Right lobe of liver (tissue), 6 donors: ENCODE data around the gene HIP1R. TPM values are rescaled to one million over a fixed set of nuclear protein-coding genes. Genes with fewer than 3 reads are reported as not detected.

Source experiments
- ATAC-seq, 4 donors: fragments of 200-7000 bp; cut with Tn5 transposase; one replicate each; pipeline ENCODE4 v1.9.1; 2020; ENCODE audit warnings: mild to moderate bottlenecking in 4 of 4, moderate library complexity in 4 of 4
- DNase-seq, 3 donors: peaks; one replicate each; pipeline ENCODE4 v3.0.0-alpha.2; 2020
- H3K27ac ChIP-seq, 3 donors: fragments of 200-600 bp; one replicate each; pipeline ENCODE4 v1.8.0; 2022
- H3K27me3 ChIP-seq, 2 donors: fragments of 200-600 bp; one replicate each; pipeline ENCODE4 v1.8.0; 2022
- H3K36me3 ChIP-seq, 4 donors: fragments of 200-600 bp; sonication (generic) in 1 of 4; one replicate each; pipeline versions ENCODE4 v1.5.1 to v1.8.0; 2017 to 2022; ENCODE audit warnings: control low read depth in 1 of 4
- H3K4me1 ChIP-seq, 4 donors: fragments of 200-600 bp; sonication (generic) in 1 of 4; one replicate each; pipeline versions ENCODE4 v1.5.1 to v1.8.0; 2017 to 2022; ENCODE audit warnings: control low read depth in 1 of 4
- H3K4me3 ChIP-seq, 3 donors: fragments of 200-600 bp; one replicate each; pipeline ENCODE4 v1.8.0; 2022
- H3K9me3 ChIP-seq, 4 donors: fragments of 200-600 bp; sonication (generic) in 1 of 4; one replicate each; pipeline versions ENCODE4 v1.5.1 to v1.8.0; 2017 to 2022; ENCODE audit warnings: control low read depth in 1 of 4
- CTCF ChIP-seq, 4 donors: fragments of 200-600 bp in 3 of 4; fragments of 450-650 bp in 1 of 4; IDR thresholded peaks; one replicate each; pipeline versions ENCODE4 v1.5.1 to v1.8.0; 2016 to 2022; ENCODE audit warnings: antibody characterized with exemption in 4 of 4, mild to moderate bottlenecking in 2 of 4
- POLR2A ChIP-seq: fragments of 450-650 bp; IDR thresholded peaks from one replicate; pipeline ENCODE4 v1.6.1; 2017; ENCODE audit warnings: antibody characterized with exemption, mild to moderate bottlenecking
- WGBS: methylation state at CpG from one replicate; pipeline ENCODE4 v1.1.6; 2018; ENCODE audit warnings: low coverage, low lambda C conversion rate; ENCODE audit not compliant: insufficient coverage; ENCODE audit errors: missing lambda C conversion rate; 5-methylcytosine and 5-hydroxymethylcytosine counted together
- intact Hi-C, 2 donors: fragments of 100-400 bp; cut with DNase I; formaldehyde crosslinking; loops; one replicate each; pipeline versions ENCODE4 v1.11.2 to v1.14.1; 2022
- long read RNA-seq: library from polyadenylated mRNA; unstranded; transcript quantifications from one replicate; pipeline ENCODE4 v2.0.0, GENCODE V29; 2019
- total RNA-seq, 6 experiments: library from RNA; depleted of rRNA in 2 of 6; stranded (reverse); fragments of >200 nt in 2 of 6; fragmentation: NEBNext Ultra II Directional in 3 of 6; extraction: Animal tissue kit (Norgen Biotek cat#: 25700) in 3 of 6; gene quantifications; one replicate each; pipeline versions ENCODE4 v1.1.0 to v1.2.4, GENCODE V29; 2016 to 2023
- donor health status: DM: no; HTN: yes; CAD: no.
- donor health status: DM: no; HTN: no; CAD: no.
- donor health status: DM: no; HTN: no; CAD: no.
- donor health status: DM: no; HTN: yes; CAD: no.
- donor health status: DM: no; HTN: yes; CAD: no.

Gene HIP1R, protein sequence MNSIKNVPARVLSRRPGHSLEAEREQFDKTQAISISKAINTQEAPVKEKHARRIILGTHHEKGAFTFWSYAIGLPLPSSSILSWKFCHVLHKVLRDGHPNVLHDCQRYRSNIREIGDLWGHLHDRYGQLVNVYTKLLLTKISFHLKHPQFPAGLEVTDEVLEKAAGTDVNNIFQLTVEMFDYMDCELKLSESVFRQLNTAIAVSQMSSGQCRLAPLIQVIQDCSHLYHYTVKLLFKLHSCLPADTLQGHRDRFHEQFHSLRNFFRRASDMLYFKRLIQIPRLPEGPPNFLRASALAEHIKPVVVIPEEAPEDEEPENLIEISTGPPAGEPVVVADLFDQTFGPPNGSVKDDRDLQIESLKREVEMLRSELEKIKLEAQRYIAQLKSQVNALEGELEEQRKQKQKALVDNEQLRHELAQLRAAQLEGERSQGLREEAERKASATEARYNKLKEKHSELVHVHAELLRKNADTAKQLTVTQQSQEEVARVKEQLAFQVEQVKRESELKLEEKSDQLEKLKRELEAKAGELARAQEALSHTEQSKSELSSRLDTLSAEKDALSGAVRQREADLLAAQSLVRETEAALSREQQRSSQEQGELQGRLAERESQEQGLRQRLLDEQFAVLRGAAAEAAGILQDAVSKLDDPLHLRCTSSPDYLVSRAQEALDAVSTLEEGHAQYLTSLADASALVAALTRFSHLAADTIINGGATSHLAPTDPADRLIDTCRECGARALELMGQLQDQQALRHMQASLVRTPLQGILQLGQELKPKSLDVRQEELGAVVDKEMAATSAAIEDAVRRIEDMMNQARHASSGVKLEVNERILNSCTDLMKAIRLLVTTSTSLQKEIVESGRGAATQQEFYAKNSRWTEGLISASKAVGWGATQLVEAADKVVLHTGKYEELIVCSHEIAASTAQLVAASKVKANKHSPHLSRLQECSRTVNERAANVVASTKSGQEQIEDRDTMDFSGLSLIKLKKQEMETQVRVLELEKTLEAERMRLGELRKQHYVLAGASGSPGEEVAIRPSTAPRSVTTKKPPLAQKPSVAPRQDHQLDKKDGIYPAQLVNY
- 10 to 100 TPM; 23.6 to 37.2 (median 27.8) TPM for total RNA-seq
- long read RNA-seq, partial matches to known transcripts: 3 of 3 reads
- long read RNA-seq, other reads (novel, unspliced or antisense): 0 of 3 reads

GRCh38 chr12:122834921-122835749 lies at the start of gene HIP1R:
Gene HIP1R, plus strand, starts transcription at chr12:122835457. Its CDS starts 94 bp downstream, at chr12:122835551.
- DNase-seq (peak in 2 of 3 donors; percentile 70 to 77), ATAC-seq (peak; percentile 51 to 80 (median 68))
- H3K4me3 ChIP-seq: peak within 1 kb of the TSS; percentile 65 to 73 (median 67)
- H3K36me3 ChIP-seq: no peaks in the 10 kb centered on the region
- peaks cover 0 to 40% (median 11%) of the 10 kb centered on the region in 4 donors for H3K4me1 ChIP-seq
- H3K9me3 ChIP-seq: no peaks in the 10 kb centered on the region
- H3K27me3 ChIP-seq: no peaks in the 10 kb centered on the region
- WGBS: 0% methylated on average over 13 of the region's 85 CpGs
- no peak for TF ChIP-seq CTCF (IDR thresholded peaks at IDR 0.05)
- TF ChIP-seq POLR2A: no peak
- intact Hi-C loops: no loop called here
- H3K27ac ChIP-seq: peak within 1 kb of the TSS; percentile 61 to 89 (median 81)

GRCh38 chr12:122785503-122785902 lies 49.8 kb upstream of the HIP1R start:
- intact Hi-C loops: no loop called here
- Histone ChIP-seq H3K27me3 (no peaks in the 10 kb centered on the region), H3K27ac (no peak overlapping the region), H3K36me3 (no peaks in the 10 kb centered on the region), H3K4me1 (no peaks in the 10 kb centered on the region), H3K9me3 (no peaks in the 10 kb centered on the region), H3K4me3 (no peak overlapping the region)
- no peak for DNase-seq
- WGBS: 74% methylated on average over 7 of the region's 7 CpGs
- ATAC-seq: no peak
- no peak for TF ChIP-seq POLR2A
- TF ChIP-seq CTCF (IDR thresholded peaks at IDR 0.05): no peak

- no peaks in the 10 kb centered on the region for H3K9me3 ChIP-seq
- 73% methylated on average over 4 of the region's 4 CpGs for WGBS
- H3K27ac ChIP-seq: no peak overlapping the region
- H3K4me3 ChIP-seq: no peak overlapping the region
- ATAC-seq: no peak
- TF ChIP-seq POLR2A (no peak), CTCF (IDR thresholded peaks at IDR 0.05) (no peak)
- no peaks in the 10 kb centered on the region for H3K36me3 ChIP-seq
- no peaks in the 10 kb centered on the region for H3K4me1 ChIP-seq
- peak in 1 of 3 donors; percentile 23 for DNase-seq
- intact Hi-C loops: no loop called here
- no peaks in the 10 kb centered on the region for H3K27me3 ChIP-seq
Measured at GRCh38 chr12:122788387-122788786, 46.9 kb upstream of the HIP1R start.

- WGBS: 78% methylated on average over 5 of the region's 5 CpGs
- no peaks in the 10 kb centered on the region for H3K27me3 ChIP-seq
- H3K4me1 ChIP-seq: no peaks in the 10 kb centered on the region
- intact Hi-C loops: loop anchor here (5.0 to 10.0 kb wide), 3 partner anchors 65 to 165 kb away; no protein-coding TSS in a partner anchor
- no peak for TF ChIP-seq POLR2A
- no peak overlapping the region for H3K4me3 ChIP-seq
- no peak overlapping the region for H3K27ac ChIP-seq
- H3K9me3 ChIP-seq: no peaks in the 10 kb centered on the region
- H3K36me3 ChIP-seq: no peaks in the 10 kb centered on the region
- no peak for ATAC-seq
- DNase-seq: no peak
Measured at GRCh38 chr12:122789637-122790036, 45.6 kb upstream of the HIP1R start.
